DND-41 (cell line): ENCODE results near the gene VTI1A.

Experiments used
- EZH2 ChIP-seq: IDR thresholded peaks from 3 replicates; pipeline ENCODE4 v1.6.1; 2012; ENCODE audit warnings: borderline replicate concordance, low read depth, mild to moderate bottlenecking, moderate library complexity, low read length, inconsistent platforms; ENCODE audit not compliant: severe bottlenecking
- TF ChIP-seq, protein P1 (sequence below): IDR thresholded peaks from 2 replicates; pipeline ENCODE4 v1.5.1; 2012; ENCODE audit warnings: borderline replicate concordance, low read length, moderate library complexity, mild to moderate bottlenecking; ENCODE audit not compliant: poor library complexity, severe bottlenecking; ENCODE audit errors: extremely low read depth

GRCh38 chr10:112412696-112413095 is 34.3 kb upstream of the VTI1A start:
- TF ChIP-seq, protein P1, sequence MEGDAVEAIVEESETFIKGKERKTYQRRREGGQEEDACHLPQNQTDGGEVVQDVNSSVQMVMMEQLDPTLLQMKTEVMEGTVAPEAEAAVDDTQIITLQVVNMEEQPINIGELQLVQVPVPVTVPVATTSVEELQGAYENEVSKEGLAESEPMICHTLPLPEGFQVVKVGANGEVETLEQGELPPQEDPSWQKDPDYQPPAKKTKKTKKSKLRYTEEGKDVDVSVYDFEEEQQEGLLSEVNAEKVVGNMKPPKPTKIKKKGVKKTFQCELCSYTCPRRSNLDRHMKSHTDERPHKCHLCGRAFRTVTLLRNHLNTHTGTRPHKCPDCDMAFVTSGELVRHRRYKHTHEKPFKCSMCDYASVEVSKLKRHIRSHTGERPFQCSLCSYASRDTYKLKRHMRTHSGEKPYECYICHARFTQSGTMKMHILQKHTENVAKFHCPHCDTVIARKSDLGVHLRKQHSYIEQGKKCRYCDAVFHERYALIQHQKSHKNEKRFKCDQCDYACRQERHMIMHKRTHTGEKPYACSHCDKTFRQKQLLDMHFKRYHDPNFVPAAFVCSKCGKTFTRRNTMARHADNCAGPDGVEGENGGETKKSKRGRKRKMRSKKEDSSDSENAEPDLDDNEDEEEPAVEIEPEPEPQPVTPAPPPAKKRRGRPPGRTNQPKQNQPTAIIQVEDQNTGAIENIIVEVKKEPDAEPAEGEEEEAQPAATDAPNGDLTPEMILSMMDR = no peak
- no peak for TF ChIP-seq EZH2
